Stimulated activated CD4-positive, alpha-beta T cell treated with anti-CD3 and anti-CD28 coated beads, Interleukin-1b, Interleukin-23, amount 100 ng/mL, for 48 hours (primary cell): ENCODE data around the gene KRT38.
"Not testable (repeated sequence)": the region's sequence is repeated elsewhere in the genome, so short reads cannot be mapped to it uniquely, and the experiment has no call there.

Experiments used
- DNase-seq: peaks from one replicate; pipeline ENCODE4 v3.0.0-alpha.2; 2020

The KRT38 gene

DNA sequence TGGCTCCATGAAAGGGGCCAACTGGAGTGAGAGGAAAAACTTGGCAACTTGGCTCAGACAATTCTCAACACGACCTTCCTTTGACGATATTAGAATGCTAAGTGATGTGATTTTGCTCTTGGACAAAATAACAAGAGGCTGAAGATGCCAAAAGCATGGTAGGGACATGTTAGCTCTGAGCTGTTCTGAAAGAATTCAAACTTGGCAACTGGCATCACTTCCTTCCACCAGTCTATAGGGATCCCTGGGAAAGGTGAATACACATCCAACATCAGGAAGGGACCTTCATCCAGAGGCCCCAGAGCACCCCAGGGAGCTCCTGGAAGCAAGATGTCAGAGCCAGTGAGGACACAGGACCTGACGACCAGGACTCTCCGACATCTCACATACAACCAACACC is 20.6 kb downstream of the KRT38 start:
- no peak for DNase-seq

DNA sequence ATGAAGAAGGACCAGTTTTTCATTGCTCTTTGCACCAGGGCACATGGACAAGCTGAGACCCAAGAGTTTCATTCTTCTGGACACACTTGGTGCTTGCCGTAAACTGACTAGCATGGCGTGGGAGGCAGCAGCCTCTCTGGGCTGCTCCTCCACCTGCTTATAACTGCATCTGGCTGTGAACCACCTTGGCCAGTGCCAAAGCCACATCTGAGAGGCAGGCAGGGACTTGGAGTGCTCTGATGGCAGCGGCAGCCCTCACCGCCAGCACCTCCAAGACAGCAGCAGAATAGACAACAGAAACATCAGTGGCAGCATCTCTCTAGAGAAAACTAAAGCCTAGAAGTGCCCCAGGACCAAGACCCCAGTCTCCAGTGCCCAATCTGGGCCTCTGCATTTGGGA is 21.1 kb downstream of the KRT38 start:
- no peak for DNase-seq

DNA sequence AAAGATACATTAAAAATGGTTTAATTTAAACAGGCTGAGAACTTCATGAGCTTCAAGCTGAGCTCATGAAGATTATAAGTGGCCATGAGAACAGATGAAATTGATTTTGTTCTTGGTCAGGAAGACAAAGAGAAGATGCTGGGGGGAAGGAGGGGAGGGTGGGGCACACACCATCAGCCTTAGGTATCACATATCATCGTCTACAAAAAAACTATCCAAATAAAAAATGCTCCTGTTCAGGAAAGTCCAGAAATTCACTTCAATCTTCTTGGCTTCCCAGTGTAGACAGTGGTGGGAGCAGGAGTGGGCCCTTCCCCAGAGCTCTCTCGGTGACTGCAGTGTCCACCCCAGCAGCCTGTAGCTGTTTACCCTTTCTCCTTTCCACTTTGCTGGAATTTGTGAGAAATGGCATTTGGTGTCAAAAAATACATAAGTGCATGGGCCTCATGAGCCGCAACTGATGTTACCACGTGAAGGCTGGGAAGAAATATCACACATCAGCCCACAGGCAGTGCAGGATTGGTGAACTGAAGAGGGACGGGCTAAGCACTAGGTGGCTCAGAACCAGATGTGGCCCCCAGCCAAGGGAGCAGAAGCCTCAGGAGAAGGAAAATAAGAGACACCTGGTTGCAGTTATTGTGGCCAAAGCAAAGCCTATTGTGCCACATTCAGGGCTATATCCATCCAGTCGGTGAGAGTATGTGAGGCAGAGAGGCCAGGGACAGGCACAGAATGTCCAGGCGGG is 22.5 kb downstream of the KRT38 start:
- DNase-seq, result no peak

DNA sequence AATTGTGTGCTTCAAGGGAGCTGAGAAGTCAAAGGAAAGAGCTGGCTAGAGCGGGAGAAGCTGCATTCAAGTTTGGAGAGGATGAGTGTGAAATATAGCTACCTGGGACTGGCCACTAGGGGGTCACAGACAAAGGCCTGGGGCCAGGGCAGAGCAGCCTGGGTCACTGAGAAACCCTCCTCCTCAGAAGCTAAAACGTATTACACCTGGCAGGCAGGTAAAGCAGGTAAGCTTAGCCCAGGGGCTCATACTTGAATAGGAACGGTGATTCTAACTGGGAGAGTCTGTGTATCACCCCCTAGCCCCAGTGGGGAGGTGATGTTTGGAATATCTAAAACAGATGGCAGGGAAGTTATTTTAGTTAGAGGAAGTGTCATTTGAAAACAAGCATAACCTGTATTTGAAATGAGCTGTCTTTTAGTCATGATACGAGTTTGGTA is 23.2 kb downstream of the KRT38 start:
- DNase-seq, result no peak

DNA sequence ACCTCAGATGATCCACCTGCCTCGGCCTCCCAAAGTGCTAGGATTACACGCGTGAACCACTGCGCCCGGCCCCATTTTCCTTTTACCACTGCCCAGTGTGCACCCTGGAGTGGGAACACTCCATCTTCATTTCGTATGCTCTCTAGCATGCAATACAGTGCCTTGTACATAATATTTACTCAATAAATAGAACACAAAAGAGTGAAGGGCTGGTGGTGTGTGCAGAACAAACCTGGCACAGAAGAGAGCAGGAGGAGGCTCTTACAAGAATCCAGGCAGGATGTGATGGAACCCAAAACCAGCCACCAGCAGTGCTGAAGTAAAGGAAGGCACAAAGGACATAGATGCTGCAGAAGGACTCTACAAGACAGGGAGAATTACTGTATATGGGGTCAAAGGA is 23.7 kb downstream of the KRT38 start:
- DNase-seq, result no peak

DNA sequence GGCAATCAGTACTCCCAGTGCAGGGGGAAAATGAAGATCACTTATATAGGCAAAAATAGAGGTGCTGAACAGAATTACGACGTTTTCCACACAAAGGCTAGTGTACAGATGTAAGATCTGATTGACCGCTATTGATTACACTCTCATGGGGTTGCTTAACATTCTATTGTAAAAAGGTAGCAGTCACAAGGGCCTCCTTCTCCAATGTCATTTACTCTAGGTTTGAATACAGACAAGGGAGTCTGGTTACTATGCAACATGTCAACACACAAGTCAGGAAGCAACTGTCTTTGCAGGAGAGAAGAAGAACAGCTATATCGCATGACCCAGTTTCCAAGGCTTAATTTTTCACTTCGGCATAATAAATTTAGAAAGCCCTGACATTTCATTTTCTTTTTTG is 24.3 kb downstream of the KRT38 start:
- no peak for DNase-seq

DNA sequence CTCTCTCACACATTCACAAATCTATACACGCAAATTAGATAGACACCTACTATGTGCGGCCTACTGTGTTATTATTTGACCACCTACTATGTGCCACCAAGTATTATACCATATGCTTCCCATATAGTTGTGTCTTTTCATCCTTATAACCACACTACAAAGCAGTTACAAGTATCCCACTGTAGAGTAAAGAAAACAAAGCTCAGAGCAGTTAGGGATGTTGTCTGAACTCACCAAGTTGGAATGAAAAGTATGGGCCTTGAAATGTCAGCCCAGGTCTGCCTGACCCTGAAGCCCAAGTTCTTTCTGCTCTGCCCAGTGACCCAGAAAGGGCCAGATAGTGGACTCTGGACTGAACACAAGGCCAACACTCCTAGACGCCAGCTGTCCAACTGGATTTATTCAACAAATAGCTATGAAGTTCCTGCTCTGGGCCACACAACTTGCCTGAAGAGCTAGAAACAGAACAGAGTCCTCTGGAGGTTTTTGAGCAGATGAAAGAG is 24.9 kb downstream of the KRT38 start:
- no peak for DNase-seq

DNA sequence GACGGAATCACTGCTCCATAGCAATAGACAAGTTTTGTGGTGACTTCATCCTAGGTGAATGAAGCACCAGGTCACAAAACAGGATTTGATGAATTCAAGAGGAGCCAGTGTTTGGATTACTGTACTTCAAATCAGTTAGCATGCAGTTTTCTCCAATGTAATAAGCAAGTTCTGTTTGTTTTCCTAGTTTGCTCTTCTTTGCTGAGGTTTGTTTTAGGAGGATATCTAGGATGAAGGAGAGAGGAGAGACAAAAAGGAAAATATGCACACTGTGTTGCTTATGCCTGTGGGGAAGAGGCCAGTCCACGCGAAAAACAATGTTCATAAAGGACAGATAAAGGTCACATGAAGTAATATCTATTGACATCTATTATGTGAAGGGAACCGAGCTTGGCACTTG is 25.4 kb downstream of the KRT38 start:
- no peak for DNase-seq

DNA sequence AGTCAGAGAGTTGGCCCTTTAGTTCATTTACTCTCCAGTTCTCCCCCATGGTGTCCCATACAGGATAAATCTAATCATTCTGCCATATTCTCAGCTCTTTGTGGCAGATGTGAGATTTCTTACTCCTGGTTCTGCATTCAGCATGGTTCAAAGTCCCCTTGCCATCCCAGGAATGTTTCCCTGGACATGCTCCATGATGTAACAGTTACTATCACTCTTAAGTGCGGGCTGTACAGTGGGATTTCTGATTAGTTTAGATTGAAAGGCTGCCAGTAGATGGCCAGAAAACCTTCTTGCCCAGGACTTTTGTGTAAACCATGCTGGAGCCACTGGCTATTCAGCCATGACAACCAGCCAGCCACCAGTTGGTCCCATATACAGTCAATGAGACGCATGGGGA is 26.8 kb downstream of the KRT38 start:
- no peak for DNase-seq

DNA sequence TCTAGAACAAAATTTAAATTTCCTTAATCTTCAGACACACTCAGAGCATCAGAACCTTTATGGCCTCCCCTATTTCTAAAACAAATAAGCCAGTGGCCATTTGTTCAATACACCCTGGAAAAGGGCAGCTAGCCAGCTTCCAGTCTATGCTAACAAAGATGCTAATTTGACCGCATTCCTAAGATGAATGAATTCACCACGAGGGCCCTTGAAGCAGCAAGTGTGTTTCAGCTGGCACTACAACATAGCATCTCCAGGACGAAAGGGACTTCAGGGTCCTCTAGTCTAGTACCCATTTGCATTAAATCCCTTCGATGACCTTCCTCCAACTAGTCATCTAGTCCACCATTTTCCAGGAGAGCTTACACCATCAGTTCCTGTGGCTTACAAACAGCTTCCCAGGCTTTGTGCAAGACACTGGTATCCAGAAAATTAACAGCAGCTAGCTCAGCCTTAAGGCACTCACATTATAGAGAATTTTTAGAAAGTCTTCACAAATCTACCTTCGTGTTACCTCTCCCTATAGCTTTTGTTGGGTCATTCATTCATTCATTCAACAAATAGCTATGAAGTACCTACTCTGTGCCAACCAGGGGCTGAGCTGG is 27.3 kb downstream of the KRT38 start:
- DNase-seq, result no peak

DNA sequence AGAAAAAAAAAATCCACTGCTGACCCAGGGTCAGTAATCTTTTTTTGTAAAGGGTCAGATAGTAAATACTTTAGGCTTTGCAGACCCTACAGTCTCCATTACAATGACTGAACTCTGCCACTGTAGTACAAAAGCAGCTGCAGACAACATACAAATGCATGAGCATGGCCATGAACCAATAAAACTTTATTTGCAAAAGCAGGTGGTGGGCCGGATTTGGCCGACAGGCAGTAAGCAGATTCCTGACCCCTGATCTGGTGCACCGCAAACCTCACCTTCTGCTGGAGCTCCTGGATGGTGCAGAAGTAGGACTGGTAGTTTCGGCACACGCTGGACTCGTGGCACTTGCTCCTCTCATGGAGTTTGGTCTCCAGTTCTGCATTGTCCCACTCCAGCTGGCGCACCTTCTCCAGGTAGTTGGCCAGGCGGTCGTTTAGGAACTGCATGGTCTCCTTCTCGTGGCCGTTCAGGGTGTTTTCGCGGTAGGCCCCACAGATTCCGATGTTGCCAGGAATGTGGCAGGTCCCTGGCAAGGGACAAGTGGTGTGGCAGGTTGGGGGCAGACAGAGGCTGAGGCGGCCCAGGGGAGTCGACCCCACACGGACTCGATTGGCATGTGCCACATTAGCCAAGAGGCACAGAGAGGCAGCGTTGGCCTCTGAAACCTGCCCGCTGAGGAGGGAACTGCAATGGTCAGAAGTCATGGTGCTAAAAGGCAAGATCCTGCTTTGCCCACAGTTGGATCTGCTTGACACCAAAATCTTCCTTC is 29.5 kb downstream of the KRT38 start:
- DNase-seq, result no peak

DNA sequence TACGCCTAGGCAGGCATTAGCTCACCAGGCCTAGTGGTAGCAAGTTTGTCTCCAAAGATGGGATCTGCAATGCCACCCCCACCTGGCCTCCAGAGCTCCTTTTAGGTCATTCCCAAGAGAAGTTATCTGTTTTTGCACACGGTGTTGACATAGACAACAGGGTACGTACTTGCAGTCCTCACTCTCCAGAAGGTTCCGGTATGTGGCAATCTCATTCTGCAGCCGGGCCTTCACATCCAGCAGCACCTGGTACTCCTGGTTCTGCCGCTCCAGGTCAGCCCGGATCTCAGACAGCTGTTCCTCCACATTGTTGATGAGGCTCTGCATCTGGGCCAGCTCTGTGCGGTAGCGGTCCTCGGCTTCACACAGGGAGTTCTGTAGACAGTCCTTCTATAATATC is 33.6 kb downstream of the KRT38 start:
- no peak for DNase-seq

DNA sequence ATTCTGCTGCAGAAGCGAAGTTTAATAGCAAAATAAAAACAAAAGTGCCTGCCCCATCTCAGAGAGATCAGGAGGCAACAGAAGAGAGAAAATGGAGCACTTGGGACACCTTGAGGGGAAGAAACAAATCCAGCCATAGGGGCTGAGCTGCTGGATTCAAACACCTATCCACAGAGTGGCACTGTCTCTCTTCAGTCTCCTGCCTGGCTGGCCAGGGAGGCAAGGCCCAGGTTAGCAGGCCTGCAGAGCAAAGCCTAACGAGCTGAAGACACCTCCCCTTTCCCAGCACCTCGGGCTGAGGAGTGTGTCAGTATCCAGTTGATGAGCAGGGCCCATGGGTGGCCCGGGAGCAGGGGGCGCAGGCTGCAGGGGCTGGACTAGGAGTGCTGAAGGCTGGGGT is 34.6 kb downstream of the KRT38 start:
- no peak for DNase-seq

DNA sequence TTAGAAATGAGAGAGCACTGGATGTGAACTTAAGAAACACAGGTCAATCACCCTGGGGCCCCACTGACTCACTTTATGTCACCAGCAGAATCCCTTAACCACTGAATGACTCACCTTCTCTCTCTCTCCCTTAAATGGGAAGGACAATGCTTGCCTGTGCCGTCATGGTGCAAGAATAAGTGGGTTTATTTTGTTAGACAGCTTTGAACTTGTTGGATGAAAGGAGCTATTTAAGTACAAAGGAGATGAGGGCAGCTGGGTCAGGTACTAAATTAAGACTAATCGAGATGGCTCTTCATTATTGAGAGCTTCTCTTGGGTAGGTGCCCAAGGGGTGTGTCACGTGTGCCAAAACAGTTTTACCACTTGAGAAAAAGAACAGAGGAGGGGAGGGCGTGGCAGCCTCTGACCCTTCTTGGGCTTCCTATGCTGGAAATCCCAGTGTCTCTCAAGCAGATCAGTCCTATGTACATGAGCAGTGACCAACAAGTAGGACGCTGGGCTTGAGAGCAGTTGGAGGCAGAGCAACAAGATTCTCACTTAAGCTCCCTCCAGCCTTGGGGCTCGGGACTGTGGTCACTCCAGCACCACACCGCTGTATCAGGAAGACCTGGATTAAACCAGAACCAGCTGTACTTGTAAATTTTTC is 36.6 kb downstream of the KRT38 start:
- DNase-seq, result peak; percentile 79

DNA sequence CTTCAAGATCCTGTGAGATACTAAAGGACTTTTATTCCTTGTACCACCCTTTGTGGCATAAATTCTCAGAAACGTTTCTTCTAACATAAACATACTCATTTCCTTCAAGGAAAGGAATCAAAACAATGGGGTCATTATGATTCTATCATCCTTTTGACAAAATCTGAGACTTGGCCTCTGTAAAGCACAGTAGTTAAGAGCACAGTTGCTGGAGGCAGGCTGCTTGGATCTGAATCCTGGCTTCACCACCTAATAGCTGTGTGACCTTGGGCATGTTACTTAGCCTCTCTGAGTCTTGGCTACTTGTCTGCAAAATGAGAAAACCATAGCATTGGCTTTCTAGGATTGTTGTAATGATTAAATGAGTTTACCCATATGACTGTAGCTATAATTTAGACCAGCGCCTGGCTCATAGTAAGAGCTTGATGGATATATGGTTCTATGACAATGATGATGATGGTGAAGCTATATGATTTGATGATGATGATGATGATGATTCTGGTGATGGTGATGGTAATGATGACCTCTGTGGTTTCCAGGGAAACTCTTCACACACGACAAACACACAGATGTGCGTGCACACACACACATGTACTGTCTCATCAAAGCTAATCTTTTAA is 37.3 kb downstream of the KRT38 start:
- DNase-seq, result no peak

DNA sequence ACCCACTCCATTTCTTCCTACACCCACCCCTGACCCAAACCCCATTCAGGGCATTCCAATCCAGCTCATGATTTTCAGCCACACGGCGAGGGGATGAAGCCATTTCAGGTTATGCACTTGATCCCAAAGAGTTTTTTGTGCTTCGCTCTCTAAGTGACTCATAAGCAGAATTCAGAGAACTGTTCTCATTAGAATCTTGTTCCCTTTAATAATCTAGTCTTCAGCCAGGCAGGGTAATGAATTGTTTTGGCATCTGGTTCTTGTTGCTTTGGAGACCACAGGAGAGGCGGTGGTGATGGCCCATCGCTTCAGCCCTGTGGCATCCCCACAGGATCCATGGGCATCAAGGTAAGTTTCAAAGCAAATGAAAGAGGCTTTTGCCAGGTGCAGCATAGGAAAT is 38.6 kb downstream of the KRT38 start:
- DNase-seq, result no peak

DNA sequence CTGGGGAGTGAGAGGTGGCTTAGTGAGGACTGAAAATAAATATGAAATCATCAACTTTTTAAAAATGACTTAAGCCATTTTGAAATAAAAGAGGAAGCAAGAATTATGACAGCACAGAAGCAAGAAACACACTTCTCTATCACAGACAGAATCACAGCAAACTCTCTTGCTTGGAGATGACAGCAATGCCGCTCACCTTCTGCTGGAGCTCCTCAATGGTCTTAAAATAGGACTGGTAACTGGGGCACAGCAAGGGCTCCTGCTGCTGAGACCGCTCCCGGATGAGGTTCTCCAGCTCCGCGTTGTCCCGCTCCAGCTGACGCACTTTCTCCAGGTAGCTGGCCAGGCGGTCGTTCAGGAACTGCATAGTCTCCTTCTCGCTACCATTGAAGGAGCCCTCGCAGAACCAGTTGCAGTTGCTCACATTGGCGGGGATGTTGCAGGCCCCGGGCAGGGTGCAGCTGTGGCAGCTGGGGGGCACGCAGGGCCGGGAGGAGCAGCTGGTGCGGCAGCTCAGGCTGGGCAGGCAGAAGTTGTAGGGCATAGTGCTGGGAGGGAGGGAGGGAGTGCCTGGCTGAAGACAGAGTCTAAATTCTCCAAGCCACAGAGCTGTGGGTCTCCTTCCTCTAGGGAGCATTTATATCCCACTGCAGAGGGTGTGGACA is 43.7 kb downstream of the KRT38 start, which contains the start of gene KRT31:
KRT31 (minus strand) TSS at position 613 of the 665 bp plus-strand sequence; CDS start at position 544, 69 bp downstream.
- DNase-seq, result no peak

DNA sequence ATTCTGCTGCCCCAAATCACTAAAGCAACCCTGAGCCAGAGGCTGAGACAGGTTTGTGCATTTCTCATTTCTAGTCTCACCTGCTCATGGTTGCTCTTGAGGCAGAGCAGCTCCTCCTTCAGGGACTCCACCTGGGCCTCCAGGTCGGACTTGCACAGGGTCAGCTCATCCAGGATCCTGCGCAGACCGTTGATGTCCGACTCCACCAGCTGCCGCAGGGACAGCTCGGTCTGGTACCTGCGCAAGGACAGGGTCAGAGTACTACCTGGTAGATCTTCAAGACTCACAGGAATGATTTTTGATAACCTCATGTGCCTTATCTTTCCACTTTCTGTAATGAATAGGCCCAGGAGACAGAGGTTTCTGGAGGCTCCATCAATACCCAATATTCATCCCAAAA is 44.4 kb downstream of the KRT38 start:
- no peak for DNase-seq

DNA sequence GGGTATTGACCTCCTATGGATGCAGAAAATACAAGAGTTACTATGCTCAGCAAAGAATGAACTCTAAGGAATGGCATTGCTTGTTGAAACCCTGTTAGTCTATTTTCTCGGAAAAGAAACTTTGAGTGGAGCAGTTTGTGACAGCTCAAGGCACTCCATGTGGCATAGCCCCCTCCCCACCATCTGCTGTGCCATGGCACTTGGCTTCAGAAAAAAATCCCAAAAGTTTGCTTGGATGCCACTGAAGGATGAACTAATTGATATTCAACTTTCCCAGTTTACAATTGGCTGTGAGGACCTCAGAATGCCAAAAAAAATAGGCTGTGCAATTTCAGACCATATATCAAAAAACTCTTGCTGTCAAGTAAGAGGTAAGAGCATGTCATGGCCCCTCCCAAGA is 45.2 kb downstream of the KRT38 start:
- no peak for DNase-seq

DNA sequence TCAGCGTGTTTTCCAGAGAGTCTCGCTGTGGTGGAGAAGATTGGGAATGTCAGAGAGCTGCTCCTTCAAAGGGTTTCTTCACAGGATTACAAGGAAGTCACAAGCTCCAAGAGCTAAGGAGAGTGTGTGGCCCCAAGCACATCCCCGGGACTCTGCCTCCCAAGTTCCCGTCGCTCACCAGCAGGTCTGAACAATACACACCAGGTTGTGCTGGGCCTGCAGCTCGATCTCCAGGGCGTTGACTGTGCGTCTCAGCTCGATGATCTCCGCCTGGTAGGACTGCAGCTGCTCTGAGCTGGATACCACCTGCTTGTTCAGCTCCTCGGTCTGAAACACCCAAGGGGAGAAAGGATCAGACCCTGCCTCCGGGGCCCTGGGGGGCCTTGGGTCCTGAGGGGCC is 45.7 kb downstream of the KRT38 start:
- DNase-seq, result not testable (repeated sequence)

DNA sequence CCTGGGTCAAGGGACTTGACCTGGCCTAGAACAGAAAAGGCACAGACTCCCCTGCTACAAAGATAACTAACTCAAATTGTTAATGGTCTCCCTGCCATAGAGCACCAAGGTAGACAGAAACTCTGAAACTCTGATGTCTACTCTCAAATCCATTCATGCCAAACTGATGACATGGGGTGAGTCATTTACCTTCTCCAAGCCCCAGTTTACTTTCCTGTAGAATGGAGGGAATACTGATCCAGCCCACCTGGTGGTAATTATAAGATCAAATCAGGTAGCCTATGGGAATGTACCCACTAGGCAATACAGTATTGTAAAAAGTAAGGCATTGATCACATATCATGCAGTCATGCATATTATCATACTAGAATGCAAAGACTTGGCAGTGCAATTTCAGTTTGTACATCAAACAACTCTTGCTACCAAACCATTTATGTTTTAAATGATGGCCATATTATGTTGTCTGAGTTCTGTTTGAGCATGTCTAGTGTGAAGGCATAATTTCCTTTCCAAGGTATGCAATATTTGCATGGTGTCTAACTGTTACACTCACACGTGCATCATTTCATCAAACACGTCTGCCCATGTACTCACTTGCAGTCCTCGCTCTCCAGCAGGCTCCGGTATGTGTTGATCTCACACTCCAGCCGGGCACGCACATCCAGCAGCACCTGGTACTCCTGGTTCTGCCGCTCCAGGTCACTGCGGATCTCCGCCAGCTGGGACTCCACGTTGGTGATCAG is 46.4 kb downstream of the KRT38 start:
- no peak for DNase-seq

DNA sequence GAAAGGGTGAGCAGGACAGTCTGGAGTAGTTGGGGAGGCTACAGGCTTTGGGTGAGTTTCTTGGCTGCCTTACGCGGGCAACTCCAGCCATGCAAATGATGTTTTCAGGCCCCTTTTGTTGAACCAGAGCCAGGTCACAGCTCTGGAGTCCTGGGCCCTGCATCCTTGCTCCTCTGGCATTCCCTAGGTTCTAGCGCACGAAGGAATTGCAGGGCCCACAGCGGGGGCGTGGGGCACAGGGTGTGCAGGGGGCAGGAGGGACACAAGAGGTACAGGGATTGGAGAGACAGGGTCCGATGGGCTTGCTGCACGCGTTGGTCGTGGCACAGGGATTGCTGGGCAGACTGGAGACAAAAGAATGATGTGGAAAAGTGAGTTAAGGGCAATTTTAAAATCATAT is 47.0 kb downstream of the KRT38 start:
- DNase-seq, result no peak
